Mucosa of gallbladder (tissue), 1 donor: Measurements from ENCODE around the gene RELCH. TPM values are rescaled to one million over a fixed set of nuclear protein-coding genes. Genes with fewer than 3 reads are reported as not detected.

ENCODE experiments used
- DNase-seq: peaks from one replicate; pipeline ENCODE4 v3.0.0-alpha.2; 2020; ENCODE audit warnings: low spot score
- total RNA-seq: library from RNA; stranded (reverse); gene quantifications from one replicate; pipeline ENCODE4 v1.2.1, GENCODE V29; 2021
- donor health status: DM: no; HTN: no; CAD: no.

The RELCH gene
- total RNA-seq, 1 donor from 2014 or later, result 31.0 TPM

DNA sequence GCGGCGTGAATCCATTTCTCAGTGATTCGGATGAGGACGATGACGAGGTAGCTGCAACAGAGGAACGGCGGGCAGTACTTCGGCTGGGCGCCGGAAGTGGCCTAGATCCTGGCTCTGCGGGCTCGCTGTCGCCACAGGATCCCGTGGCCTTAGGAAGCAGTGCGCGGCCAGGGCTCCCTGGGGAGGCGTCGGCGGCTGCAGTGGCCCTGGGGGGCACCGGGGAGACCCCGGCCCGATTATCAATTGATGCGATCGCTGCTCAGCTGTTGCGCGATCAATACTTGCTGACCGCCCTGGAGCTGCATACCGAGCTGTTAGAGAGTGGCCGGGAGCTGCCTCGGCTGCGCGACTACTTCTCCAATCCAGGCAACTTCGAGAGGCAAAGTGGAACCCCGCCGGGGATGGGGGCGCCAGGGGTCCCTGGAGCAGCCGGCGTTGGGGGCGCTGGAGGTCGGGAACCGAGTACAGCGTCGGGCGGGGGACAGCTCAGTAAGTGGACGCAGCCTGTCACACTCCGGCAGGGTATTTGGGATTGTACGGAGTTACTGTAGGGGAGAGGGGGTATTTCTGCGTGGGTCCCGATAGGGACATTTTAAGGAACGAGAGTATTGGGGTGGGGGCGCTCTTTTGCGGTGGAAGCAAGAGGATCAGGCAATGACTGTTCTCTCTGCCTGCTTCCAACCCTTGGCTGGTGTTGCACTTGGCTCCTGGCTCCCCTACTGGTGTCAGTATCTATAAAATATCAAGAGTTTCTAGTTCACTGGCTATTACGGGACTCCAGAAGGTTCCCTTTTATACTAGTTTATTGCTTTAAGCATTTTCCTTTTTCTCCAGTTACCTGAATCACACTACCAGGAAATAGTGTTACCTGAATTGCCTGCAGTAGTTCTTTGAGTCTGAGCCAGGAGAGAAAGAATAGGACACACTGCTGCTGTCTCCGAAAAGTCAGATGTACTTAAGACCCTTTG, 772 bp downstream of the RELCH start:
- DNase-seq, result peak; percentile 15

DNA sequence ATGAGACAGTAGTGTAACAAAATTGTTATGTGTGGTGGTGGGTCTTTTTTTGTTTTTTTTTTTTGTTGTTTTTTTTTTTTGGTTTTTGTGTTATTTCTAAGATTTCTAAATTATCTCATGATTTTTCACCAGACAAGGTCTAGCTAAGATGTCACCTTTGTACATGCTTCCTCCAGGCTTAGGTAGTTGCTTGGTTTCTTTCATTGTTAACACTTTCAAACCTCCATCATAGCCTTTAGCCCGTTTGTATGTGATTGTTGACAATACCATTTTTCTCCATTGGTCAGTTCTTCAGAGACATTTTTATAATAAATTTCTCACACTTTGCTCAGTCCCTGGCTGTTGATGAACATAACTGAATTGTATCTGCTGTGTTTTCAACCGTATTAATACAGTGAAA, 2.2 kb downstream of the RELCH start:
- no peak for DNase-seq

DNA sequence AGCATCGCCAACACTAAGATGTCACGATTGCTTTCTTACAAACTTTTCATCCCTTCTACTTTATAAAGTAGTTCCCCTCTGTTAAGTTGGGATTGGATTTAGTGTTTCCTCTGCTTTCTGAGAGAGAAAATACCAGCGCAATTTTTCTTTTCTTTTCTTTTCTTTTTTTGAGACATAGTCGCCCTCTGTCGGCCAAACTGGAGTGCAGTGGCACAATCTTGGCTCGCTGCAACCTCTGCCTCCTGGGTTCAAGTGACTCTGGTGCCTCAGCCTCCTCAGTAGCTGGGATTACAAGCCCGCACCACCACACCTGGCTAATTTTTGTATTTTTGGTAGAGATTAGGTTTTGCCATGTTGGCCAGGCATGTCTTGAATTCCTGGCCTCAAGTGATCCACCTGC, 9.0 kb downstream of the RELCH start:
- DNase-seq, result no peak

DNA sequence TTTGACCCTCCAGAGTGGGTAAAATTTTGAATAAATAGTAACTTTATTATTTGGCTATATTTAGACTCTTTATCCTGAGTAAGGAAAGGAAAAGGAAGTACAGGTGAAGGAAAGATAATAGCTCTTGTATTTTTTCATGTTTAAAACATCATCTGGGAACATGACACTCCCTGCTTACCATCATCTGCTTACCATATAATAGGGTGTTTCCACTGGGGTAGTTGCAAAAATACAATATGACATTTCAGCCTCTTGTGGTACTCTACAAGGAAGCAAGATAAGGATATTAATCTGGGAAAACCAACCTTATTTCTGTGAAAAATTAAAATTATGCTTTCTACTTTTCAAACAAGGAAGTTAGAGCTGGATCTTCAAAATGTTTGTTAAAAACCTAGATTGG, 9.9 kb downstream of the RELCH start:
- no peak for DNase-seq

DNA sequence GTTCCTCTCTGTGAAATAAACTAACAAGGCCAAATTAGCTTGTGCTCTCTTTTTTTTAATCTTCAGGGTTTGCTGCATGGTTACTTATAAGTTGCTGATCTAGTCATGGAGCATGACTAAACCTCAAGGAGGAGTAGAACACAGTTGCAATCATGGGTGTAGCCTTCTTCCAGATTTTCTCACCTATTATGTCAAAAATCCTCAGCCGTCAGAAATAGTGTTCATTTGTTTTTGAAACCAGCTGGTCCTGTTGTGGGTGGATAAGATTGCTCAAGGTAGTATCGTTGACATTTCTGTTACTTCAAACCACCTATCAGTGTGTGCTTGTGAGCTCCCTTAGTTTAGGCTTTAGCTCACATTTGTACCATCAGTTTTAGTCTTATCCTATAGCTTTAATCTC, 11.2 kb downstream of the RELCH start:
- DNase-seq, result no peak

DNA sequence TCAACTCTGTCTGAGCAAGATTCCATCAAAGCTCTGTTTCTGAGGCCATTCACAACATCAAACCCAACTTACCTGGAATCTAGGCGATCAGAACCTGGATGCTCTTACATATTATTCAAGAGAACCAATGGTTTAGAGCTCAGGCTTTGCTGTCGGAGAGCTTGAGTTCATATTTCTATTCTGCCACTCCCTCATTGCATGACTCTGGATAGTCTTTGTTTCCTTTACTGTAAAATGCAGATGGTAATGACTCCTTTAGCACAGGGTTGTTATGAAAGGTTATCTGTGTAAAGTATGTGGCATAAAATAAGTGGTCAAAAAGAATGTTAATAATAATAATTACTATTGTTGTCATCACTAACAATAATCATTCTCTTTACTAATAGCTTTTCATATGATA, 12.6 kb downstream of the RELCH start:
- no peak for DNase-seq

DNA sequence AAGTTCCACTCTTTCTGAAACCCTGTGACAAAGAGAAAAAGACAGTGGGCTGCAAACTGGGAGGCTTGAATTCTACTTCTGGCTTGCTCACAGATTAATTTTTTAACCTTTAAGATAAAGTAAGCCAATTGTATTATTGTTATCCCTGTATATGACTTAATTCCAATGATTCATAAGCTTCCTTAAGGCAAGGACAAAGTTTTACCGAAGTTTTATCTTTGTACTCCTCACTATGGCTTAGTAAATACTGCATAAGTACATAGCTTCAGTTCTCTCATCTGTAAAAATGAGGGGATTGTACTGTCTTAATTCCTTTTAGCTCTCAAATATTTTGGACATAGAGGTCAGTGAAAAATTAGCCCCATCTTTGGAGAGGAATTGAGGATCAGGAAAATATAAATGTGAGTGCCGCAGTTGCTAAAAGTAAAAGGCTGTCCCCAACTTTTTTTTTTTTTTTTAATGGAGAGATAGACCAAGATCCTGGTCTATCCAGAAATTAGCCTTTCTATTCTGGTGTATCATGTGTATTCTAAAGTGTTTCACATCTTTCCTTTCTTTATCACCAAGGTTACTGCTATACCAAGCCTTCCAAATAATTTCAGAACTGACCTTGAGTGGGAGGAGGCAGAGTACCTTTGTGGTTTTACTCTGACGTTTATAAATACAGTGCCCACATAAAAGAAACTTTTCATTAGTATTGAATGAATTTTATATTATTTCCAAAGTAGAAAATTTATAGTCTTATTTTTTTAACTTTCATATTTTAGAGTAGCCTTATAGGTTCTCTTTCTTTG, 13.3 kb downstream of the RELCH start:
- no peak for DNase-seq

DNA sequence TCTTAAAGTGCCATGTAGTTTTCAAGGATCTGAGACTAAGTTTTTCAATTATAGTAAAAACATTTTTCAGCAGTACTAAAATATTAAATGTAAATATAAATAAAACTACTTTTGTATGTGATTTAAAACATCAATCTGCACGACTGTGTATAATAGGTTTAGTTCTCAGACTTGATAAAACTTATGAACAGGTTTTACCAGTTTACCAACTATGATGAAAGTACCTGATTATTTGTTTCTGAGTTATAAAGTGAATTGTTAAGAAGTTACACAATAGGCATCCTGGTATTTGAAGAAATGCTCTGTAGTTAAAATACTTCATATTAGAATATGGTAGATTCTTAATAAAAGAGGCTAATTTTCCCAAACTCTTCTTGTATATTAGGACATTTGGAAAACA, 14.8 kb downstream of the RELCH start:
- no peak for DNase-seq

DNA sequence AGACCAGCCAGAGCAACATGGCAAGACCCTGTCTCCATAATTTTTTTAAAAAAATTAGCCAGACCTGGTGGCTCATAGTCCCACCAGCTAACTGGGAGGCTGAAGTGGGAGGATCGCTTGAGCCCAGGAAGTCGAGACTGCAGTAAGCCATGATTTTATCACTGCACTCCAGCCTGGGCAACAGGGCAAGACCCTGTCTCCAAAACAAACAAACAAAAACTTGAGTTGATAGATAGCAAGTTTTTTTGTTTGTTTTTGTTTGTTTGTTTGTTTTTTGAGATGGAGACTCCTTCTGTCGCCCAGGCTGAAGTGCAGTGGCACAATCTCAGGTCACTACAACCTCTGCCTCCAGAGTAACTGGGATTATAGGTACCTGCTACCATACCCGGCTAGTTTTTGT, 18.8 kb downstream of the RELCH start:
- no peak for DNase-seq

DNA sequence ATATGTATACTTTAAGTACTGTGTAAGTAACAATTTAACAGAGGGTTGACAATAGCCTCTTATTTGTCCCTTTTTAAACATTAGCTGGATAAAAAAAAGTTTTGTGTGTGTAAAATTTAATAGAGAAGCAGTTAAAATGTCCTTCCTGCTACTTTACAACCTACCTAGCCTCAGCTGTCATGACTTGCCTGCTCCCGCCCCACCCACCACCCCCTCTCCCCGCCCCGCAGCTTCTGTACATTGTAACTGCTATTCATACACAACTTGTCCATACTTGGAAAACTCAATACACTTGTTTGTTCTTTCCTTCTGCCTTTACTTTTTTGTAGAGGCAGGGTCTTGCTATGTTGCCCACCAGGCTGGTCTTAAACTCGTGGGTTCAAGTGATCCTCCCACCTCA, 19.5 kb downstream of the RELCH start:
- DNase-seq, result no peak

DNA sequence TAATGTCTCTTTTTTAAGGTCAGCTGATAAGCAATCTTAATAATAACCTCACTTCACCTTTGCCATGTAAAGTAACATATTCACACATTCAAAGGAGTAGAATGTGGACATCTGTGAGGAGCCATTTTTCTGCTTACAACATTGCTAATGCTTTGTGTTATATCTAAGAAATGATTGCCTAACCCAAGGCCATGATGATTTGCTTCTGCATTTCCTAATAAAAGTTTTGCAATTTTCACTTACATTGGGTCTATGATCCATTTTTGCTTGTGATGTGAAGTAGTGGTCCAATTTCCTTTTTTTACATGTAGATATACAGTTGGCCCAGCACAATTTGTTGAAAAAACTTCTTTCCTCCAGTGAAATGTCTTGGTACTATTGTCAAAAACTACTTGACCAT, 22.0 kb downstream of the RELCH start:
- DNase-seq, result no peak

DNA sequence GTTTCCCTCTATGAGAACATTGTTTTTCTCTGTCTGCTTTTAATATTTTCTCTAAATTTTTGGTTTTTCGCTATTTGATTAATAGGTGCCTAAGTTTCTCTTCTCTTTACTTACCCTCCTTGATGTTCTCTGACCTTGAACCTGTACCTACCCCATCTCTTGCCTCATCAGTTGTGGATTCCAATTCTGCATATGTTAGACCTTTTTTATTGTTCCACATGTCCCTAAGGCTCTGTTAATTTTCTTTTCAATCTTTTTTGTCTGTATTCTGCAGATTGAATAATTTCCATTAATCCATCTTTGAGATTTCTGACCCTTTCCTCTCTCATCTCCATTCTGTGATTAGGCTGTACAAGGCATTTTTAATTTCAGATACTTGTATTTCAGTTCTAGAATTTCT, 23.1 kb downstream of the RELCH start:
- DNase-seq, result no peak

DNA sequence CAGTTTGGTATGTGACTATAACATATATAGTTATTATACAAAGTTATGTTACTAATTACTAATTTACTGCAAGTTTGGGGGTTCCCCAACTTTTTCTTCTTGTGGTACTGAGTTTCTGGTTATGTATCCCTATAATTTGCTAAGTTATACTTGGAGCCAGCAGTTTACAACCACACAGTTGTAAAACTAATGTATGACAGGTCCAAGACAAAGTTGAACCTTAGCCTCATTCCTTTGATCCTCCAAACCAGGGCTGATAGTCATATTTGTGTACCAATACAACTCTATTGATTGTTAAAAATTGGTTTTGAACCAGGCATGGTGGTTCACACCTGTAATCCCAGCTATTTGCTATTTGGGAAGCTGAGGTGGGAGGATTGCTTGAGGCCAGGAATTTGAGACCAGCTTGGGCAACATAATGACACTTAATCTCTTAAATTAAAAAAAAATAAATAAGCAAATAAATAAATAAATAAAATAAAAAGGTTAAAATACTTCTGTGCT, 24.3 kb downstream of the RELCH start:
- no peak for DNase-seq

DNA sequence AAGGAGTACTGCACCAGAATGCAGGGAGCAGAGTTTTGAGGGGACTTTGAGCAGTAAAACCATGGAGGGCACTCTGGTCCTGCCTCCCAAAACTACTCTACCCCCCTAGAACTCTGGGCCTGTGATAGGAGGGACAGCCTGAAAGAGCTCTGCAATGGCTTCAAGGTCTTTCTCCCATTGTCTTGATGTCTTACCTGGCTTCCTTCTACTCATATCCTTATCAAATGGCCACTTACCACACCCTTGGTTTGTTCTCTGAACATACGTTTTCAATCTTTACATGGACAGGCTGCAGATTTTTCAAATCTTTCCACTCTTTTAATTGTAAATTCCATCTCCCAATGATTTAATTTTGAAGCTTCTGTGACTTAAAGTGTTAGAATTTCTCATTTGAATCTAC, 27.7 kb downstream of the RELCH start:
- no peak for DNase-seq

DNA sequence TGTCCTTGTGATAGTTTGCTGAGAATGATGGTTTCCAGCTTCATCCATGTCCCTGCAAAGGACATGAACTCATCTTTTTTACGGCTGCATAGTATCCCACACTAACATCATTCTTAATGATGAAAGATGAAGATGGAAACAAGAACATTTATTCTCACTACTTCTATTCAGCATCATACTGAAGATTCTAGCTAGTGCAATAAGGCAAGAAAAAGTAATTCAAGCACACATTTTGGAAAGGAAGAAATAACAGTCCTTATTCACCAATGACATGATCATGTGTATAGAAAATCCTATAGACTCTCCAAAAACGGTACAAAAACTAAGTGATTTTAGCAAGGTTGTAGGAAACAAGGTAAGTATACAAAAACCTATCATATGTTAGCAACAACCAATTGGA, 37.2 kb downstream of the RELCH start:
- DNase-seq, result no peak

DNA sequence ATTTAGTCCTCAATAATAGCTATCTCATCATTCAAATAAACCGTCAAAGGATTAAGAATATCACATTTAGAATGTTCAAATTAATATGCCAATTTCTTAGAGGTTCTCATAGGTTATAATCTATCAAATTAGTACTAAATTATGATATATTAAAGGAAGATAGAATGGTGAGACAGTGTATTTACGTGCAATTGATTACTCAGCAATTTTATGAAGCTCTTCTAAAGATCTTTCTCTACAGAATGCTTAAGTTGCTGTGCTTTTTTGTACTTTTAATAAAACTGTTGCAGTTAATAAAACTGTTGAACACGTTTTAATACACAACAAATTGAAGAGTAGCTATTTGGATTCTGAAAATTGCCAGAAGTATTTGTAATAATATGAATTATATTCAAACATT, 39.0 kb downstream of the RELCH start:
- DNase-seq, result no peak

DNA sequence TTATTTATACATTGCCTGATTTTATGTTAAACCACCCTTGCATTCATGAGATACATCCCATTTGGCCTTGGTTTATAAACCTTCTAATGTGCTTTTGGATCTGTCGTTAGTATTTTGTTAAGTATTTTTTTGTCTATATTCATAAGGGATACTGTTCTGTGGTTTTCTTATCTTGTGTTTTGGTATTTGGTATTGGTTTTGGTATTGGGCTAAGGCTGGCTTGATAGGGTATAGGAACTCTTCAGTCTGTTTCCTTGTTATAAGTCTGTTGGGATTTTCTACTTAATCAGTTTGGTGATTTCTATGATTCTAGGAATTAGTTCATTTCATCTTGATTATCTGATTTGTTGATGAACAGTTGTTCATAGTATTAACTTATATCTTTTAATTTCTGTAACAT, 49.2 kb downstream of the RELCH start:
- DNase-seq, result no peak

DNA sequence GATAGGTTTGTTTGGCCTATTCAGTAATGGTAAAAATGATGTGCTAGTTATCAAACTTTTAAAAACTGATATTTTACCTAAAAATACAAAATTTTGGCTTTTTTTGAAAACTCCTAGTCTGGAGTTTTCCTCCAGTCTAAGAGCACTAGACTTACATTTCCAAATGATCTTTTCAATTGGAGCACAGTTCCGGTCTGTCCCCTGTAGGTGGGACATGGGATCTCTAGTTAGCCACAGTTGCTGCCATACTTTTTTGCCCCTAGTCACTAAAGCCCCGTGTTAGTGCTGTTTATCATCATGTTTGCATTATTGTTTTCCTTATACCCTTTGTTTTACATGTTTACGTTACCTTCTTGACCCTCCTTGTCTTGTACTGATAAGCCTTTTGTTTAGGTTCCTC, 52.4 kb downstream of the RELCH start:
- no peak for DNase-seq

DNA sequence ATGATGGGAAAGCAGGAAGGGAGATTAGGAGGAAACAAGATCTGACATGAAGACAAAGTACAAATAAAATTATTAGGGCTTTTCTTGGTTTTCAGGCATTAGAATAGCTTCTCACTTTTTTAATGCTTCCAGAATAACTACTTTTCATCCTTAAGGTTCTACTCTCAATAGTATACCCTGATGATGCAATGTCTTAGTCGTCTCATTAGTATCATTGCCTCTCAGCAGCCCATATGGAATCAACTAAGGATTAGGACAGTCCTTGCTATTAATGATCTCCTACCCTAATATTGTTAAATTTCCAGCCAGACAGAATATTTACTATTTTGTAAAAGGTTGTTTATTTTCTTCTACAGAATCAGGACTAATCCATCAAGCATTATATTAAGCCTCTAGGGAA, 55.9 kb downstream of the RELCH start:
- no peak for DNase-seq

DNA sequence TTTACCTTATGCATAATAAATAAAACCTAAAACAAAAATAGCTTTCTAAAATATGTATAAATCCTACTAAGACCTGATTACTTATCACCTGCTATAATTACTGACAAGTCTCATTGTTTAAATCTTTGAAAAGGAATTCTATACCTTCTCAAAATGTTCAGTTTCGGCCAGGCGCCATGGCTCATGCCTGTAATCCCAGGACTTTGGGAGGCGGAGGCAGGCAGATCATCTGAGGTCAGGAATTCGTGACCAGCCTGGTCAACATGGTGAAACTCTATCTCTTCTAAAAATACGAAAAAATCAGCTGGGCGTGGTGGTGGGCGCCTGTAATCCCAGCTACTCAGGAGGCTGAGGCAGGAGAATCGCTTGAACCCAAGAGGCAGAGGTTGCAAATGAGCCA, 58.1 kb downstream of the RELCH start:
- DNase-seq, result no peak

DNA sequence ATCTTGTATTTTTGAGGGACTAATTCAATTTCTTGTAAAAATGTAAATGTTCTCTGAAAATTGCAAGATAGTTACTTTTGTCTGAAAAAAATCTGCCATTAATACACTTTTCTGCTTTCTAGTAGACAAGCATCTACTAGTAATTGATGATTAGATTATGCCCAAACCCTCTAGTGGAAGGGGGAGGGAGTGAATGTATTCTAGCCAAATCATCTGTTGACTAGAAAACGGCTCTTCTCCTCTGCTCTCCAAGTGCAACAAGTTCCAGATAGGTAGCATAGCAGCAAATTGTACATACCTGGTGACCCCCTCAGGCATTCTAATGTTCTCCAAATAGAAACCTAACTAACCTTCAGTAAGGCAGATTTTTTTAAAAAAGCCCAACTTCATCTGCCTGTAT, 58.6 kb downstream of the RELCH start:
- no peak for DNase-seq

DNA sequence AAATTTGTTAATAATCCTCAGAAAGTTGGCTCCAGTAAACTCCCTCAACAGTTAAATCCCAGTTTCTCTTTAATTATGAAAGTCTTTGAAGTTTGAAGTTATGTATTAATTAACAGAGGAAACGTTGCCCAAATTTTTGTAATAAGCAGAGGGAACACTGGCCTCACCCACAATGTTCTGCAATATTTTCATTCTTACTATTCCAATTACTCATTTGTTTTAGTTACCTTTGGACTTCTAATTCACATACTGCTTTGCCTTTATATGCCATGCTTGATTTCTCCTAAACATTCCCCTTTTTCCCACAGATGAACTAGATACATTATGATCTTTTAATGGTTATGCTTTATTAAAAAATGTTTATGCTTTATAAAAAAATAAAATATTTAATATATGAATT, 61.3 kb downstream of the RELCH start:
- DNase-seq, result no peak
